GM10248 (cell line): ENCODE data around the gene TMEM156.
"Not testable (repeated sequence)": the region's sequence is repeated elsewhere in the genome, so short reads cannot be mapped to it uniquely, and the experiment has no call there.

Experiments
- CTCF ChIA-PET: fragments of 300-600 bp; sonication (Branson Sonifier 250); formaldehyde crosslinking; extraction: SDS; loops from one replicate; lab custom pipeline; 2021; ENCODE audit warnings: antibody characterized with exemption; lab: Yijun Ruan, JAX
- POLR2A ChIA-PET: fragments of 350-650 bp; sonication (Branson Sonifier 250); formaldehyde crosslinking; extraction: SDS; loops from one replicate; lab custom pipeline; 2020; ENCODE audit warnings: antibody characterized with exemption; lab: Yijun Ruan, JAX
- DNase-seq: peaks from one replicate; pipeline ENCODE4 v3.0.0; 2012; ENCODE audit errors: extremely low spot score
- CTCF ChIP-seq: IDR thresholded peaks from 2 replicates; pipeline ENCODE4 v1.5.1; 2012; ENCODE audit warnings: mild to moderate bottlenecking, low read depth; ENCODE audit errors: extremely low read depth, missing control alignments, control extremely low read depth

Gene TMEM156

GRCh38 chr4:38968668-38969067 lies 63.5 kb downstream of the TMEM156 start:
- ChIA-PET CTCF (no interaction called here), POLR2A (no interaction called here)
- no peak for TF ChIP-seq CTCF
- no peak for DNase-seq

GRCh38 chr4:38967260-38968095 lies 64.7 kb downstream of the TMEM156 start:
- DNase-seq = no peak
- POLR2A ChIA-PET = no interaction called here
- TF ChIP-seq CTCF = no peak
- CTCF ChIA-PET = no interaction called here

GRCh38 chr4:38965866-38966265 lies 66.3 kb downstream of the TMEM156 start:
- no peak for DNase-seq
- TF ChIP-seq CTCF = no peak
- POLR2A ChIA-PET = no interaction called here
- CTCF ChIA-PET = interaction anchor here (0.9 to 1.3 kb wide), 2 partner anchors 11 to 23 kb away, joined by 3 to 4 read pairs; no protein-coding TSS in a partner anchor

- CTCF ChIA-PET = interaction anchor here (0.8 to 1.3 kb wide), 5 partner anchors 11 to 43 kb away, joined by 3 to 4 read pairs (median 3); no protein-coding TSS in a partner anchor
- POLR2A ChIA-PET = no interaction called here
- no peak for DNase-seq
- no peak for TF ChIP-seq CTCF
Measured at GRCh38 chr4:38964942-38965775, 67.0 kb downstream of the TMEM156 start.

GRCh38 chr4:38959248-38959647 lies 73.0 kb downstream of the TMEM156 start:
- POLR2A ChIA-PET, DNase-seq: not testable (repeated sequence)

GRCh38 chr4:38958453-38959190 lies 73.6 kb downstream of the TMEM156 start:
- no peak for TF ChIP-seq CTCF
- ChIA-PET CTCF (interaction anchor here (1.1 to 1.3 kb wide), 4 partner anchors 9 to 40 kb away, joined by 3 to 6 read pairs (median 3); no protein-coding TSS in a partner anchor), POLR2A (no interaction called here)
- no peak for DNase-seq

More at GRCh38 chr4:38959248-38959647, 73.0 kb downstream of the TMEM156 start:
- CTCF ChIA-PET = interaction anchor here (1.2 to 1.3 kb wide), 2 partner anchors 14 to 21 kb away, joined by 3 read pairs; no protein-coding TSS in a partner anchor
